Coronary artery (tissue), 2 donors: ENCODE measurements around the gene PKD1L1.

Source experiments
- DNase-seq: peaks from one replicate; pipeline ENCODE4 v3.0.0-alpha.2; 2017; ENCODE audit warnings: low spot score
- H3K27ac ChIP-seq, 2 donors: fragments of 200-600 bp; sonication (generic); one replicate each; pipeline ENCODE4 v1.5.1; 2016 to 2019
- H3K4me3 ChIP-seq: fragments of 200-600 bp; sonication (generic); 2 replicates; pipeline ENCODE4 v1.5.1; 2016; ENCODE audit warnings: mild to moderate bottlenecking, moderate library complexity
- CTCF ChIP-seq: fragments of 200-600 bp; sonication (generic); IDR thresholded peaks from one replicate; pipeline ENCODE4 v1.5.1; 2019; ENCODE audit warnings: antibody characterized with exemption

PKD1L1 gene

DNA sequence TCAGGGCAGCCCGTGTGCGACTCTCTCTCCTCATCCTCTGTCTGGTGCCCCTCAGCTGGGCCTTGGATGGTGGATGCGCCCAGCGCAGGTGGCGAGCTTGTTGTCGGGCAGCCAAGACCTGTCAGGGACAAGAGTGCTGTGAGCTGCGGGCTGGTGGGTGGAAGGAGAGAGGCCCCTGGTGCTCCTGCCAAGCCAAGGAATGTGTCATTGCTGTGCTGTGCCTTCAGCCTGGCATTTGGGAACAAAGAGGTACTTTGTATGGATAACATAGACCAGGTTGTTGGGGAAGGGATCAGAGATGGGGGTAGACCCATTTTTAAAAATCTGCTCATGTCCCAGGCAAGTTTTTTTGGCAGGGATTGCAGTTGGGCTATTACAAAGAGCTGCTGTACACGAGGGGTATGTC lies 120.9 kb downstream of the PKD1L1 start:
- Histone ChIP-seq H3K4me3 (no peak overlapping the region), H3K27ac (no peak overlapping the region)
- DNase-seq = no peak
- TF ChIP-seq CTCF = no peak

DNA sequence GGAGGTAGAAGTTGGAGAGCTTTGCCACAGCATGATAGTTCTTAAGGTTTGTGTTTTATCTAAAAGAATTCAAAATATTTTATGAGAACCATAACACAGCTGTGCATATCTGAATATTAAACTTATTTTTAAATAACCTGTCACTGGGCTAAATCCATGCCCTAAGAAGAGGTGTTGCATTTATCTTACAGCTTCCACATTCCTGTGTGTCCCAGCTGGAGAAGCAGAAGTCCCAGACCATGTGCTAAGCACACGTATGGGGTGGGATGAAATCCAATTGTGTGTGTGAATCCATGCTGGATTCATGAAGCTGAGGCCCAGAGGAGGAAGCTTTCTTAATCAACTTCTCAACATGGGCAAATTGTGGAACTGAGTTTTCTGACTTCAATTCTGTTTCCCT lies 121.5 kb downstream of the PKD1L1 start:
- no peak for DNase-seq
- no peak overlapping the region for H3K4me3 ChIP-seq
- H3K27ac ChIP-seq = no peak overlapping the region
- no peak for TF ChIP-seq CTCF

DNA sequence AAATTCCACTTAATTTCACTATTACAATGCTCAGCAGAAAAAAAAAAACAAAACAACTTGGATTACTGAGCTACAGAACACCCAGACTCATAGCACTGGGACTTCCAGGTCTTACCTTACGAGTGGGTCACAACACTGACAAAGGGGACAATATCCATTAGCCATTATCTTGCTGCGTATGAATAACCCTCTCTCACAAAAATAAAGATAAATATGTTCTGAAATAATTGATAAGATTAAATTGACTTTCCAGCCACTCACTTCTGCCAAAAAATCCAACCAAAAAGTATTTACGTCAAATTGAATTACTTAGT lies 128.7 kb downstream of the PKD1L1 start:
- Histone ChIP-seq H3K27ac (no peak overlapping the region), H3K4me3 (no peak overlapping the region)
- DNase-seq = no peak
- TF ChIP-seq CTCF = no peak

DNA sequence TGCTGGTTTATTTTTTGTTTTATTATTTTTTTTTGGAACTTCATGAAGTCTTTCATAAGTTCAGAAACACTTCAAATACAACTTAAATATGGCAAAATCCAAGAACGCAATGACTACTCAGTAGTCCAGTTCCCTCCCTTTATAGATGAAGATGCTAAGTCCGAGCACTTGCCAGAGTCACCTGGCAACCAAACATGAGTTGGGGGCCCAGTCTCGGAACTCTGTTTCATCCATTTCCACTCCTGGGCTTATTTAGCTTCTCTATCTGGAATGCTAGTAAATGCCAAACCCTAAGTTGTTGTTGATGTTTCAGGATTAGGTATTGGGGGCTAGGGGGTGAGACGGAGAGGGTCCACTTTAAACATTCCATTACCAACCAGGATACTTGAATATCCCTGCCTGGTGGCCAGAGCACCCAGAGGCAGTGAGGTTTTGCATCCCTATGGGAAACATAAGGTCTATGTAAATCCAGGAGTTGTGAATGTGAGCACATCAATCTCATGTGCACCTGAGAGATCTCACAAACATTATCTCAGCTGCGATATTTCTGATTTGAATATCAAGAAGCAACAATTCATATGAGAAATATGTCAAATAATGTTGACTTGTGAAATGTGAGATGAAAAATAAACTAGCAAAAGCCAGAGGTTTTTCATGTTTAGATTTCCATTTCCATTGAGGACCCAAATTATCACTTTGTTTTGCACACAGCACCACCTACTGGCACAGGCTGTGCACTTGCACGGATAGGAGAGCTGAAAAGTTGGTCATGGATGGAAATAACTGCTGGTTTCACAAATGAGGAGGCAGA lies 129.3 kb downstream of the PKD1L1 start:
- peak overlapping the region in 1 of 2 donors; percentile 31 for H3K27ac ChIP-seq
- DNase-seq = no peak
- peak; percentile 69 for TF ChIP-seq CTCF
- no peak overlapping the region for H3K4me3 ChIP-seq

GRCh38 chr7:47817917-47818316 lies 130.3 kb downstream of the PKD1L1 start:
- no peak for TF ChIP-seq CTCF
- Histone ChIP-seq H3K27ac (no peak overlapping the region), H3K4me3 (no peak overlapping the region)
- no peak for DNase-seq

GRCh38 chr7:47816647-47817046 lies 131.6 kb downstream of the PKD1L1 start:
- TF ChIP-seq CTCF = no peak
- peak overlapping the region in 1 of 2 donors; percentile 2 for H3K27ac ChIP-seq
- DNase-seq = no peak
- H3K4me3 ChIP-seq = no peak overlapping the region

DNA sequence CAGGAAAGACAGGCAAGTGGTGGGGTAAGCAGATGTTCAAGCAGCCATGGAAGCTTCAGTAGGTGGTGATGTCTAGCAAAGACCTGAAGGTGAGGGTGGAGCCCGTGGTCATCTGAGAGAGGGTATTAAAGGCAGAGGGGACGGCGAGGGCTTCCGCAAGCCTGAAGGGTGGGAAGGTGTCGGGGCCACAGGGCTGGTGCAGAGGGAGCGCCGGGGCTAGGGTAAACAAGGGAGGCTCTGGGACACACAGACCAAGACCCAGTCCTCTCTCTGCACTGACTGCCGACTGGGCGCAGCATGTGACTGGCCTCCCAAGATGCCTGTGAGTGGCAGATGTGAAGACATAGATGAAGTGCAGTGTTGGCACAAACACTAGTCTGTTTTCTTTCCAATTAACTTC lies 132.4 kb downstream of the PKD1L1 start:
- no peak for DNase-seq
- no peak for TF ChIP-seq CTCF
- Histone ChIP-seq H3K27ac (peak overlapping the region in 1 of 2 donors; percentile 2), H3K4me3 (no peak overlapping the region)
